SW480 (cell line): Measurements from ENCODE around the gene RNF128.
"Not testable (repeated sequence)": the region's sequence is repeated elsewhere in the genome, so short reads cannot be mapped to it uniquely, and the experiment has no call there.

Experiments
- DNase-seq: peaks from one replicate; pipeline ENCODE4 v3.0.0-alpha.2; 2016; ENCODE audit warnings: low spot score

RNF128 gene

DNA sequence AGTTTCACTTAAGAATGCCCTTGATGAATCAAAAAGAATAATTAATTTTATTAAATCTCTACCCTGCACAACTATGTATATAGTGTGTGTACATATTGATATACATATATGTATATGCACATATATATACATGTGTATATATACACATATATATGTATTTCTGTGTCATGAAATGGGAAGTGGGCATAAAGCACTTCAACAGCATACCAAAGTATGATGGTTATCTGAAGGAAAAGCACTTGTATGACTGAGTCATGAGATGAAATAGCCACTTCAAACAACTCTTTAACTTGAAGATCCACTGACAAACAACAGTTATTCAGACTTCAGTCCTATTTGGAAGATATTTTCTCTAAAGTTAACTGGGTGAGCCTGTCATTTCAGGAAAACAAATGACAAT lies 16.3 kb downstream of the RNF128 start:
- peak; percentile 2 for DNase-seq

DNA sequence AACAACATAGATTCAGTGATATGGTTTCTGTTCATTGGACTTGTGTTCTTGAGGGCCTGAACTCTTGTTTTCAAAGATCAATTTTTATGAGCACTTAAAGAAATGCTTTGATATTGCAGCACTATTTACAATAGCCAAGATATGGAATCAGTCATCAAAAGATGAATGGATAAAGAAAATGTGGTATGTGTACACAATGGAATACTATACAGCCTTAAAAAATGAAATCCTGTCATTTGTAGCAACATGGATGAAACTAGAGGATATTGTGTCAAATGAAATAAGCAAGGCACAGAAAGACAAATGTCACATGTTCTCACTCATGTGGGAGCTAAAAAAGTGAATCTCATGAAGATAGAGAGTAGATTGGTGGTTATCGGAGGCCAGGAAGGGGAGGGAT lies 21.9 kb downstream of the RNF128 start:
- DNase-seq, result no peak

GRCh38 chrX:106751407-106751806 lies 24.9 kb downstream of the RNF128 start:
- no peak for DNase-seq

DNA sequence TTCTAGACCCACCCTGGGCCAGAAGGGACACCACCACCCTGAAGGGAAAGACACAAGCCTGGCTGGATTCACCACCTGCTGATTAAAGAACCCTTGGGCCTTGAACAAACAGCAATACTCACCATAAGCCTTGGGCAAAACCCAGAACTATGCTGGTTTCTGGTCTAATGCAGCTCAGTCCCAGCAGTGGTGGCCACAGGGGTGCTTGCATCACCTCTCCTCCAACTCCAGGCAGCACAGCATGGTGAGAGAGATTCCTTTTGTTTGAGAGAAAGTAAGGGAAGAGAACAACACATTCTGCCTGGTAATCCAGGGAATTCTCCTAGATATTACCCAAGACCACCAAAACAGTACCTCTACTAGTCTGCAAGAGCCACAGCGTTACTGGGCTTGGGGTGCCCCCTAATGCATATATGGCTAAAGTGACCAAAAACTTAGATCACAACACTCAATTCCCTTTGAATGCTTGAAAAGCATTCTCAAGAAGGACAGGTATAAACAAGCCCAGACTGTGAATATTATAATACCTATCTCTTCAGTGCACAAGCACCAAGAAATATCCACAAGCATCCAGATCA lies 25.7 kb downstream of the RNF128 start:
- no peak for DNase-seq

GRCh38 chrX:106769288-106769687 lies 42.8 kb downstream of the RNF128 start:
- DNase-seq, result not testable (repeated sequence)

- DNase-seq, result no peak
Measured at GRCh38 chrX:106774981-106775380, 48.5 kb downstream of the RNF128 start.

- no peak for DNase-seq
Measured at GRCh38 chrX:106780264-106780663, 53.8 kb downstream of the RNF128 start.

DNA sequence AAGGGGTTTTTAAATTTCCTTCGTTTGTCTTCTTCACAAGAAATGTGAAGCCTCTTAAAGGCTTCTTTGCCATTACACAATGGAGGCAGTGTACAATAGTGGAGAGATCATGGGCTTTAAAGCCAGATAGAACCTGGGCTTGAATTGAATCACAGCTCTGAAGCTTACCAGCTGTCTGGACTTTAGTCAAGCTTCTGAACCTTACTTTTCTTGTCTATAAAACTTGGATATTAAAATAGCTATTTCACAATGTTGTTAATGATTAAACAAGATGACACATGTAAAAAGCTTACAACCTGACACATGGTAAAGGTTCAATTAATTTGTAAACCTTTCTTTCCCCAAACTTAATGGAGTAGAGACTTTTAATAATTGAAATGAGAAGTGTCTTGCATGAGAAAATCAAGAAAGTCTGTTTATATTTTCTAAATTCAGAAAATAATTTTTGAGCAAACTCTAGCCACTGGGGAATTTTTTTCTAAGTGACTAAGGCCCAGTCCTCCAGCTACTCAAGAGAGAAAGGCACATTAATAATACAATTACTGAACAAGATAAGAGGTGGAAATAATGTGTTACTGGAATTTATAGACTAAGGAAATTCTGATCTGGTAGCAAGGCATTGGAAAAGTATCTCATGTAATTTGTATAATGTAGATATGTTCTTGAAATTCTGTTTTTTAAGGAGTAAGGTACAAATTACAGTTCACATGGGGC lies 54.3 kb downstream of the RNF128 start:
- peak; percentile 32 for DNase-seq

DNA sequence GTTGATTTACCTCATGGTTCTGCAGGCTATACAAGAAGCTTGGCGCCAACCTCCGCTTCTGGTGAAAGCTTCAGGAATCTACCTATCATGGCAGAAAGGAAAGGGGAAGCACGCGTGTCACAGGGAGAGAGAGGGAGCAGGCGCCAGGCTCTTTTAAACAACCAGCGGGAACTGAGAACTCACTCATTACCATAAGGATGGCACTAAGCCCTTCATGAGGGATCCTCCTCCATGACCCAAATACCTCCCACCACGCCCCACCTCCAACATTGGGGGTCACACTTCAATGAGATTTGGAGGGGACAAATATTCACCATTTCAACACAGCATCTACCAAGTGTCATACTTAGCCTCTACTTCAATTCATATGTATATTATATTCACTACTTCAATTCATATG lies 57.2 kb downstream of the RNF128 start:
- no peak for DNase-seq

DNA sequence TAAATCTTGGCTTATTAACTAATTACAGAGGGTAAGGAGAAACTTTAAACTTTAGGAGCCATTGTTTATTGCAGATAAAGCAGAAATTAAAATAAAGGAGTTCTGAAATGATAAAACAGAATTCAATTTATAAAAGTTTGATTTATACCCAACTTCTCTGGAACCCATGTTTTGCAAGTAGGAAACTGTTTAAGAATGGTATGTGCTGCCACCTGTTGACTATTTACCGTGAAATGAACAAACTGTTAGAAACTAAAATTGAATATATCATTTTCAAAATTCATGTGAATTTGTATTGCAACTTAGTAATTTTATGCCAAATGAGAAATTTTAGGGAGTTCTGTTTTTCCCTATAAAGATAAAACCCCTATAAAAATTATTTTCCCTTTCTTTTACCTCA lies 65.0 kb downstream of the RNF128 start:
- DNase-seq, result peak; percentile 23

DNA sequence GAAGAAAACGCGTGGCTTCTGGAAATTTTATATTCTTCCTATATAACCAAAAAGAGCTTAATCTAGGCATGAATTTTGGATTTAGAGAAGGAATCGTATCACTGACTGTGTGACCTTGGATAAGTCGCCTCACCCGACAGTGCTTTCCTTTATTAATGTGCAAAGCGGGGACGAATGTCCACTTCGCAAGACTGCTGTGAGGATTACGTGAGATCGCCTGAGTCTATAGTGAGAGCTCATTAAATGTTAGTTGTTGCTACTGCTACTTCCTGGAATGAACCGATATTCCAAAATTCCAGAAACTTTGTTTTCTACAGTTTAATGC lies 75.5 kb downstream of the RNF128 start:
- DNase-seq, result peak; percentile 41

DNA sequence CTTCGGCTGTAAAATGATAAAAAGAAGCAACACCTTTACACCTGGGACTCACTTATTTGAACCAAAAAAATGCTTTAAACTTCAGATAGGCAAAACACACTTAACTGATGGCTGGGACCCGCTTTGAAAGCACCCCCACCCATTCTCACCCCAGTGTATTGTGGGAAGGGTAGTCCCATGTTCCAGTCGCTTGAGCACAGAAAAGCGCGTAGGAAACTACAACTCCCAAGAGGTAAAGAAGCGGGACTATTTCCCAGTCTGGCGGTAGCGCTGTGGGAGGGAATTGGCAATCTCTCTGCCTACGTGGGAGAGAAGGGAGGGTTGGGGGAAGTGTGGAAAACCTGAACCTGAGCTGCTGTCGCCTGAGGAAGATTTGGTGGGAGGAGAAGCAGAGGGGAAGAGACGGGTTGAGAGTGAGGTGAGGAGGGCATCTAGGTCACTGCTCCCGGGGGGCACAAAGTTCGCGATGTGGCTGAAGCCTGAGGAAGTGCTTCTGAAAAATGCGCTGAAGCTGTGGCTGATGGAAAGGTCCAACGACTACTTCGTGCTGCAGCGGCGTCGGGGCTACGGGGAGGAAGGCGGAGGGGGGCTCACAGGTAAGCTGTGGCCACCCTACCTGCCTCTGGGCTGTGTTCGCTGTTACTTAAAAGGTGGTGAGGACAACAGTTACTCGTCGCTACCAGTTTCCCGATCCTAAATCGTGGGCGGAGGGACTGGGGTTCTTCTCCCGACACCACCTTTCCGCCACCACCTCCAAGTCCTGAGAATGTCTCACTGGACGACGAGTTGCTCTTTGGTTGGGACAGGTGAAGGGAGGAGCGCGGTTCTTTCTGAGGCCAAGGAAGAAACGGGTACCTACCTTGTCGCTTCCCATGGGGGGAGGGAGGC lies 76.1 kb downstream of the RNF128 start, which contains the start of gene TBC1D8B:
Gene TBC1D8B (plus strand): TSS at position 286 of the 888 bp plus-strand sequence. CDS start 181 bp downstream, at position 467.
- peak; percentile 91 for DNase-seq

GRCh38 chrX:106811131-106811910 lies 84.8 kb downstream of the RNF128 start:
- no peak for DNase-seq

DNA sequence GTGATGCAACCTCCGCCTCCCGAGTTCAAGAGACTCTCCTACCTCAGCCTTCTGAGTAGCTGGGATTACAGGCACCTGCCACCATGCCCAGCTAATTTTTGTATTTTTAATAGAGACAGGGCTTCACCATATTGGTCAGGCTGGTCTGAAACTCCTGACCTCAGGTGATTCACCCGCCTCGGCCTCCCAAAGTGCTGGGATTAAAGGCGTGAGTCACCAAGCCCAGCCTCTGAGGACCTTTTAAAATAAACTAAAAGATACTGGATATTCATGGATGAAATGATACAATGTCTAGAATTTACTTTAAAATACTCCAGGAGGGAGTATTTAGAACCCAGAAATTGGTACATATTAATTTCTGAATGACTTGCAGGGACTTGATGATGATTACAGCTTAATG lies 86.4 kb downstream of the RNF128 start:
- not testable (repeated sequence) for DNase-seq

DNA sequence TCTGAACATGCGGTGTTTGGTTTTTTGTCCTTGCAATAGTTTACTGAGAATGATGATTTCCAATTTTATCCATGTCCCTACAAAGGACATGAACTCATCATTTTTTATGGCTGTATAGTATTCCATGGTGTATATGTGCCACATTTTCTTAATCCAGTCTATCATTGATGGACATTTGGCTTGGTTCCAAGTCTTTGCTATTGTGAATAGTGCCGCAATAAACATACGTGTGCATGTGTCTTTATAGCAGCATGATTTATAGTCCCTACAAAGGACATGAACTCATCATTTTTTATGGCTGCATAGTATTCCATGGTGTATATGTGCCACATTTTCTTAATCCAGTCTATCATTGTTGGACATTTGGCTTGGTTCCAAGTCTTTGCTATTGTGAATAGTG lies 87.6 kb downstream of the RNF128 start:
- not testable (repeated sequence) for DNase-seq
